PC-9 (cell line): ENCODE data around the gene USP21. TPM values are rescaled to one million over a fixed set of nuclear protein-coding genes. Genes with fewer than 3 reads are reported as not detected.

Experiments
- BruUV-seq: library from RNA; stranded (reverse); fragments of 400-500 nt; replicated peaks from 2 replicates; lab custom pipeline; 2021; lab: Mats Ljungman, UMichigan
- CTCF ChIA-PET: fragments of 300-600 bp; sonication (Branson Sonifier 250); formaldehyde crosslinking; loops from one replicate; lab custom pipeline; 2022; ENCODE audit warnings: antibody characterized with exemption; lab: Charles Lee
- POLR2A ChIA-PET: fragments of 300-600 bp; sonication (Branson Sonifier 250); formaldehyde crosslinking; loops from one replicate; lab custom pipeline; 2022; ENCODE audit warnings: antibody characterized with exemption; ENCODE audit not compliant: unreplicated experiment; lab: Charles Lee
- DNase-seq, 2 experiments: peaks; one replicate each; pipeline versions ENCODE4 v3.0.0 to v3.0.0-alpha.2; 2015 to 2022; ENCODE audit warnings: mixed read lengths in 1 of 2
- H2AFZ ChIP-seq: fragments of 200-600 bp; sonication (generic); 2 replicates; pipeline ENCODE4 v1.8.1; 2017; ENCODE audit warnings: antibody characterized with exemption
- H3F3A ChIP-seq: fragments of 200-600 bp; sonication (generic); 2 replicates; pipeline ENCODE4 v1.8.1; 2017; ENCODE audit warnings: antibody characterized with exemption, mild to moderate bottlenecking, low read depth; ENCODE audit not compliant: insufficient read depth
- H3K27ac ChIP-seq: fragments of 200-600 bp; sonication (generic); 2 replicates; pipeline ENCODE4 v1.6.1; 2016; ENCODE audit warnings: mixed run types
- H3K27me3 ChIP-seq: fragments of 200-600 bp; sonication (generic); 2 replicates; pipeline ENCODE4 v1.6.1; 2016; ENCODE audit warnings: low read depth, mixed run types; ENCODE audit not compliant: insufficient read depth
- H3K36me3 ChIP-seq: fragments of 200-600 bp; sonication (generic); 2 replicates; pipeline ENCODE4 v1.6.1; 2016; ENCODE audit warnings: low read depth, mixed run types
- H3K4me1 ChIP-seq: fragments of 200-600 bp; sonication (generic); replicated peaks from 2 replicates; pipeline ENCODE4 v1.6.1; 2016; ENCODE audit warnings: mixed run types; ENCODE audit not compliant: insufficient read depth
- H3K4me2 ChIP-seq: fragments of 200-600 bp; sonication (generic); 2 replicates; pipeline ENCODE4 v1.6.1; 2017; ENCODE audit warnings: mixed run types
- H3K4me3 ChIP-seq: fragments of 200-600 bp; sonication (generic); 2 replicates; pipeline ENCODE4 v1.6.1; 2016; ENCODE audit warnings: mixed run types
- H3K79me2 ChIP-seq: fragments of 200-600 bp; sonication (generic); 2 replicates; pipeline ENCODE4 v1.6.1; 2017; ENCODE audit warnings: low read depth, mixed run types
- H3K9me2 ChIP-seq: fragments of 200-600 bp; sonication (generic); 2 replicates; pipeline ENCODE4 v1.8.1; 2017; ENCODE audit warnings: mild to moderate bottlenecking; ENCODE audit not compliant: insufficient read depth
- H3K9me3 ChIP-seq: fragments of 200-600 bp; sonication (generic); 2 replicates; pipeline ENCODE4 v1.8.1; 2016; ENCODE audit warnings: low read depth; ENCODE audit not compliant: insufficient read depth
- H4K20me1 ChIP-seq: fragments of 200-600 bp; sonication (generic); 2 replicates; pipeline ENCODE4 v1.8.1; 2017; ENCODE audit not compliant: insufficient read depth
- EZH2 ChIP-seq: fragments of 200-600 bp; sonication (generic); IDR thresholded peaks from 2 replicates; pipeline ENCODE4 v1.8.0; 2017; ENCODE audit warnings: antibody characterized with exemption, low read depth
- intact Hi-C: fragments of 100-400 bp; cut with micrococcal nuclease; formaldehyde crosslinking; loops from one replicate; pipeline ENCODE4 v1.10.0; 2022; ENCODE audit not compliant: unreplicated experiment
- total RNA-seq: library from RNA; stranded (reverse); gene quantifications from 2 replicates; pipeline ENCODE4 v1.2.3, GENCODE V29; 2021
- TF ChIP-seq, protein P1 (sequence below): fragments of 200-600 bp; sonication (generic); conservative IDR thresholded peaks from 2 replicates; pipeline ENCODE4 v1.6.1; 2017; ENCODE audit warnings: mixed run types, antibody characterized with exemption, mild to moderate bottlenecking, moderate library complexity

The USP21 gene
- total RNA-seq, 1 experiment from 2014 or later: 34.8 TPM

DNA sequence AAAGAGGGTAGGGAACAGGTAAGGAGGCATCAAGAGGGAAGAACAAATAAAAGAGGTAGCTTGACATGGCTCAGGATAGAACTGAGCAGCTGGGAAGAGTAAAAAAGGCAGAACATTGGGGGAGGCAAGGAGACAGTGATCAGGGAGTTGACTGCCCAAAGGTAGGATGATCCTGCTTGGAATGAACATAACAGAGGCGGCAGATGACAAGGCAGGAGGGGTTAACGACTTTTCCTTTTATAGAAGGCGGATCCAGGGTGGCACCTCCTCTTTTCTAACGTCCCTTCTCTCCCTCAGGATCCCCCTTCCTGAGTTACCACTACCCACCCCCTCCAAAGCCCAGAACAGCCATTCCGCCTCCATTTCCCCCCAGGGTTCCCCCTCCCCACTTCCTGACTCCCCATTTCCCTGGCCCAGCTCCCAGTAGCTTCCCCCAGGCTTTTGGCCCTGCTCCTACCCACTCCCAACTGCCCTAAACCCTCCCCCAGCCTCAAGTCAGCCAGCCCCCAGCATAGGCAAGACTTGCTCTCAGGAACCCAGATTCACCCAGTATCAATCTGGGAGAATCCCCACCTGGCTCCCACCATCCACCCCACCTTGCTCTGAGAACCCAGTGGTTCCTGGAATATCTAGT lies 40.3 kb downstream of the USP21 start:
- DNase-seq: no peak
- no peaks in the 10 kb centered on the region for H3K9me2 ChIP-seq
- BruUV-seq: no TSS peak
- H3F3A ChIP-seq: peaks cover 13% of the 10 kb centered on the region; the same call in 1 of the 2 replicates
- CTCF ChIA-PET: no interaction called here
- H3K36me3 ChIP-seq: peaks cover 9% of the 10 kb centered on the region
- POLR2A ChIA-PET: no interaction called here
- peaks cover 22% of the 10 kb centered on the region for H3K79me2 ChIP-seq
- no peaks in the 10 kb centered on the region for H3K9me3 ChIP-seq
- H3K4me1 ChIP-seq: peaks cover 19% of the 10 kb centered on the region
- H2AFZ ChIP-seq: no peak overlapping the region
- intact Hi-C loops: no loop called here
- H4K20me1 ChIP-seq: no peaks in the 10 kb centered on the region
- no peaks in the 10 kb centered on the region for H3K27me3 ChIP-seq
- H3K27ac ChIP-seq: no peak overlapping the region
- no peak overlapping the region for H3K4me3 ChIP-seq
- H3K4me2 ChIP-seq: no peak overlapping the region
- TF ChIP-seq, protein P1, sequence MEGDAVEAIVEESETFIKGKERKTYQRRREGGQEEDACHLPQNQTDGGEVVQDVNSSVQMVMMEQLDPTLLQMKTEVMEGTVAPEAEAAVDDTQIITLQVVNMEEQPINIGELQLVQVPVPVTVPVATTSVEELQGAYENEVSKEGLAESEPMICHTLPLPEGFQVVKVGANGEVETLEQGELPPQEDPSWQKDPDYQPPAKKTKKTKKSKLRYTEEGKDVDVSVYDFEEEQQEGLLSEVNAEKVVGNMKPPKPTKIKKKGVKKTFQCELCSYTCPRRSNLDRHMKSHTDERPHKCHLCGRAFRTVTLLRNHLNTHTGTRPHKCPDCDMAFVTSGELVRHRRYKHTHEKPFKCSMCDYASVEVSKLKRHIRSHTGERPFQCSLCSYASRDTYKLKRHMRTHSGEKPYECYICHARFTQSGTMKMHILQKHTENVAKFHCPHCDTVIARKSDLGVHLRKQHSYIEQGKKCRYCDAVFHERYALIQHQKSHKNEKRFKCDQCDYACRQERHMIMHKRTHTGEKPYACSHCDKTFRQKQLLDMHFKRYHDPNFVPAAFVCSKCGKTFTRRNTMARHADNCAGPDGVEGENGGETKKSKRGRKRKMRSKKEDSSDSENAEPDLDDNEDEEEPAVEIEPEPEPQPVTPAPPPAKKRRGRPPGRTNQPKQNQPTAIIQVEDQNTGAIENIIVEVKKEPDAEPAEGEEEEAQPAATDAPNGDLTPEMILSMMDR: no peak
- TF ChIP-seq EZH2: no peak

DNA sequence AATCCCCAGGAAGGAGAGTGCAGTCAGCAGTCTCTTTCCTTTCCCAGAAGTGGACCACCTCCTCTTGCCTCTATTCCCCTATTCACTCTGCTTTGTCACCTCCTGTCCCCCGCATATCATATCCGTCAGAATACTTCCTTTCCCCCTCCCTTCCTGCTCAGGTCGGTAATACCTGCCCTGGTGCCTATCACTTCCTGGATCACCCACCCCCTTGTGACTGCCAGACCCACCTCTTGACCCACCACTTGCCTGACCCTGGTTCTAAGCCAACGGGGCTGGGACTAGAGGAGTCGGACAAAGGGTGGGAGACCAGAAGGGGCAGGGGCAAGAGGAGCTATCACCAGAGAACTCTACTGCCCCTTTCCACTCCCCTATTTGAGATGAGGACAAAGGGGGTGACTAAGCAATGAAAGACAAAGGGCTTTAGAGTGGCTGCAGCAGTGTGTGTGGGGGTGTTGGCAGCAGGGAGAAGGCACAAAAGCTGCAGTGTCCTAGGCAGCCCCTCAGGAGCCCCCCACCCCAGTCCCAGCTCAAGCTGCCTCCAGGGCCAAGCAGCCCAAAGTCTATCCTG lies 41.2 kb downstream of the USP21 start:
- H3K4me2 ChIP-seq: no peak overlapping the region
- H3K36me3 ChIP-seq: peaks cover 9% of the 10 kb centered on the region
- H2AFZ ChIP-seq: no peak overlapping the region
- DNase-seq: no peak
- H3F3A ChIP-seq: peaks cover 13% of the 10 kb centered on the region; the same call in 1 of the 2 replicates
- TF ChIP-seq, protein P1: no peak
- no peak for TF ChIP-seq EZH2
- H3K4me3 ChIP-seq: no peak overlapping the region
- no peaks in the 10 kb centered on the region for H3K9me3 ChIP-seq
- BruUV-seq: no TSS peak
- H3K27me3 ChIP-seq: no peaks in the 10 kb centered on the region
- no peak overlapping the region for H3K27ac ChIP-seq
- POLR2A ChIA-PET: interaction anchor here (0.6 kb wide), 1 partner anchor 910 kb away, joined by 5 read pairs; no protein-coding TSS in a partner anchor
- H4K20me1 ChIP-seq: no peaks in the 10 kb centered on the region
- CTCF ChIA-PET: interaction anchor here (0.6 kb wide), 1 partner anchor 179 kb away, joined by 6 read pairs; no protein-coding TSS in a partner anchor
- peaks cover 29% of the 10 kb centered on the region for H3K79me2 ChIP-seq
- H3K4me1 ChIP-seq: peaks cover 19% of the 10 kb centered on the region
- no peaks in the 10 kb centered on the region for H3K9me2 ChIP-seq
- intact Hi-C loops: no loop called here

DNA sequence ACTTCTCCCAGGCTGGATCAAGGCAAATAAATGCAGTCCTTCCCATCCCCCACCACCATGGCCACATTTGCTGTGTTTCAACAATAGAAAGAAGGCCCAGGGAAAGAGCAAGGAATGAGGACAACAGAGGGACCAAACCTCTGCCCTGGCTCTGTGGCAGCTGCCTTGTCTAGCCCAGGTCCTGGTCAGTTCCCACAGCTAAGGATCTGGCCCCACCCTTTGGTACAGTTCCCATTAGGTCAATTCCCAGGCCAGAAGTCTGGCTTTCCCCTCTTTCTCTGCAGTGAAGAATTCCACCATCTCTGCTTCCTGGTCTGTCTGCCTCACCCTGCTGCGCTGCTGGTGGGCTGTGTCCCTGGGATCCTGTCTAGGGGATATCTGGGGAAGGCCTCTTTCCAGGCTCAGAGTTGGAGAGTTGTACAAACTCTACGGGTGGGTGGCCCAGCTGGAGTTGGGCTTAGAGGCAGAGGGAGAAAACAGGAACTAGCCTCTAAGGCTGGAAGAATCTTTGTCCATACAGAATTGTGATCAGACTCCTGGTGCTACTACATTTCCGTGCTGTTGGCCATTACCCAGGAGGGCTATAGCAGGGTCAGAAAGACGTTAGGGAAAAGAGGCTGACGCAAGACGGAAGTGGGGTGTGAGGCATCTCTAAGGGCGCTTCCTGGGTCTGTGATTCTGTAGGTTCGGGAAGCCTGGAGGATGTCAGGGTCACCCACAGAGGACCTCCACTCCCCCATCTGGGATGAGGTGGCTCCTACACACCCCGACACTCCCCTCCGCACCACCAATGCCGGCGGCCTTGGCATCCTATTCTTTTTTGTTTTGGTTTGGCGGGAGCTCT lies 41.9 kb downstream of the USP21 start:
- H3K4me1 ChIP-seq: peaks cover 19% of the 10 kb centered on the region
- H3F3A ChIP-seq: peaks cover 13% of the 10 kb centered on the region; the same call in 1 of the 2 replicates
- H3K9me3 ChIP-seq: no peaks in the 10 kb centered on the region
- TSS peak; percentile 98 for BruUV-seq
- H3K36me3 ChIP-seq: peaks cover 14% of the 10 kb centered on the region
- no peaks in the 10 kb centered on the region for H4K20me1 ChIP-seq
- H2AFZ ChIP-seq: peak overlapping the region; percentile 90
- intact Hi-C loops: no loop called here
- DNase-seq: no peak
- H3K4me3 ChIP-seq: peak overlapping the region; percentile 90
- H3K9me2 ChIP-seq: no peaks in the 10 kb centered on the region
- CTCF ChIA-PET: interaction anchor here (0.6 to 1.6 kb wide), 3 partner anchors 24 to 173 kb away, joined by 3 to 8 read pairs (median 3); partner anchors contain the start of gene TOMM40L
- TF ChIP-seq EZH2: no peak
- H3K27me3 ChIP-seq: no peaks in the 10 kb centered on the region
- H3K27ac ChIP-seq: peak overlapping the region; percentile 78; the same call in 1 of the 2 replicates
- peak overlapping the region; percentile 79 for H3K4me2 ChIP-seq
- peaks cover 29% of the 10 kb centered on the region for H3K79me2 ChIP-seq
- POLR2A ChIA-PET: interaction anchor here (0.6 kb wide), 2 partner anchors 84 to 911 kb away, joined by 4 to 5 read pairs; partner anchors contain the start of genes NIT1 and PFDN2
